Measurements from ENCODE around the gene CYTIP.

- no peak for TF ChIP-seq POLR2A (IDR thresholded peaks at IDR 0.05; ENCODE audit: low read depth, low read length)
- no peak for TF ChIP-seq POLR2AphosphoS5 (IDR thresholded peaks at IDR 0.05; ENCODE audit: low read depth, low read length)
These were observed 10.5 kb downstream of the CYTIP start for GRCh38 chr2:157433394-157433793.
